GM12878 (cell line): ENCODE results near the gene GRIN3A. TPM values are rescaled to one million over a fixed set of nuclear protein-coding genes. Genes with fewer than 3 reads are reported as not detected.

ENCODE experiments used
- ATAC-seq: fragments of 200-7000 bp; cut with Tn5 transposase; 3 replicates; pipeline ENCODE4 v1.9.1; 2020; ENCODE audit warnings: mild to moderate bottlenecking, moderate library complexity
- BruUV-seq: library from RNA; stranded (reverse); fragments of 400-500 nt; replicated peaks from 2 replicates; lab custom pipeline; 2021; lab: Mats Ljungman, UMichigan
- CTCF ChIA-PET: fragments of 300-600 bp; sonication (Branson Sonifier 250); formaldehyde crosslinking; extraction: SDS; loops from one replicate; lab custom pipeline; 2021; ENCODE audit warnings: inconsistent platforms; lab: Yijun Ruan, JAX
- POLR2A ChIA-PET: fragments of 350-600 bp; formaldehyde crosslinking; extraction: SDS; loops from one replicate; lab custom pipeline; 2021; ENCODE audit warnings: inconsistent platforms; lab: Charles Lee
- RAD21 ChIA-PET: fragments of 300-600 bp; sonication (Branson Sonifier 250); formaldehyde crosslinking; loops from one replicate; lab custom pipeline; 2023; ENCODE audit warnings: antibody characterized with exemption; ENCODE audit not compliant: unreplicated experiment; lab: Charles Lee
- SMC1A ChIA-PET: fragments of 300-600 bp; sonication (Branson Sonifier 250); formaldehyde crosslinking; loops from one replicate; lab custom pipeline; 2023; ENCODE audit not compliant: unreplicated experiment, uncharacterized antibody; lab: Charles Lee
- DNase-seq: peaks from one replicate; pipeline ENCODE4 v3.0.0-alpha.2; 2011; ENCODE audit warnings: low read depth, low spot score
- FAIRE-seq: peaks from 3 replicates; lab custom pipeline; 2011; peaks lifted over from hg19 to GRCh38; lab: Jason Lieb, UNC
- H2AFZ ChIP-seq: 2 replicates; pipeline ENCODE4 v1.6.0; 2011; ENCODE audit warnings: low read depth, low read length, control low read depth; ENCODE audit not compliant: control insufficient read depth
- H3K27ac ChIP-seq: 2 replicates; pipeline ENCODE4 v1.5.1; 2011; ENCODE audit warnings: control low read depth; ENCODE audit not compliant: control insufficient read depth, insufficient read depth
- H3K27me3 ChIP-seq, 2 experiments: replicated peaks in 1 of 2; 2 replicates each; pipeline versions ENCODE4 v1.6.0 to v1.6.1; 2011; ENCODE audit warnings: low read length in 1 of 2; ENCODE audit not compliant: control insufficient read depth in 2 of 2, insufficient read depth in 2 of 2
- H3K36me3 ChIP-seq, 2 experiments: 2 replicates each; pipeline ENCODE4 v1.5.1; 2011; ENCODE audit warnings: low read length in 1 of 2; ENCODE audit not compliant: control insufficient read depth in 2 of 2, insufficient read depth in 2 of 2
- H3K4me1 ChIP-seq: 2 replicates; pipeline ENCODE4 v1.6.1; 2011; ENCODE audit warnings: mild to moderate bottlenecking, low read length, moderate library complexity, mixed read lengths; ENCODE audit not compliant: control insufficient read depth, insufficient read depth
- H3K4me2 ChIP-seq: 2 replicates; pipeline ENCODE4 v1.6.0; 2011; ENCODE audit warnings: control low read depth; ENCODE audit not compliant: control insufficient read depth, insufficient read depth
- H3K4me3 ChIP-seq: fragments of 200-600 bp; sonication (generic); 2 replicates; pipeline ENCODE4 v1.5.1; 2016
- H3K79me2 ChIP-seq: 2 replicates; pipeline ENCODE4 v1.6.0; 2011; ENCODE audit warnings: low read length; ENCODE audit not compliant: control insufficient read depth, insufficient read depth
- H3K9ac ChIP-seq: 2 replicates; pipeline ENCODE4 v1.8.0; 2011; ENCODE audit warnings: low read length, control low read depth, mixed read lengths; ENCODE audit not compliant: control insufficient read depth, insufficient read depth
- H3K9me3 ChIP-seq: replicated peaks from 3 replicates; pipeline ENCODE4 v1.5.1; 2011; ENCODE audit warnings: mild to moderate bottlenecking, low read length; ENCODE audit not compliant: control insufficient read depth, insufficient read depth
- H4K20me1 ChIP-seq: 2 replicates; pipeline ENCODE4 v1.6.0; 2011; ENCODE audit not compliant: control insufficient read depth, insufficient read depth
- ASH2L ChIP-seq: fragments of 300-600, 200-600 bp; sonication (generic); IDR thresholded peaks from 2 replicates; pipeline ENCODE4 v1.6.1; 2017; ENCODE audit warnings: low read depth, mild to moderate bottlenecking, borderline replicate concordance
- BMI1 ChIP-seq: fragments of 450-650 bp; IDR thresholded peaks from 2 replicates; pipeline ENCODE4 v1.6.1; 2016; ENCODE audit warnings: mild to moderate bottlenecking, moderate library complexity, borderline replicate concordance
- E2F8 ChIP-seq: fragments of 450-650 bp; IDR thresholded peaks from 2 replicates; pipeline ENCODE4 v1.6.1; 2018; ENCODE audit warnings: mild to moderate bottlenecking, low read depth, moderate library complexity; ENCODE audit not compliant: partially characterized antibody
- EP300 ChIP-seq, 2 experiments: fragments of 150-350 bp in 1 of 2; IDR thresholded peaks; 2 replicates each; pipeline ENCODE4 v1.6.1; 2011 to 2012; ENCODE audit warnings: low read depth in 2 of 2, low read length in 2 of 2, borderline replicate concordance in 1 of 2, improper control_type of control experiment in 1 of 2, inconsistent platforms in 1 of 2; ENCODE audit not compliant: control insufficient read depth in 1 of 2
- KAT2A ChIP-seq: conservative IDR thresholded peaks from 2 replicates; pipeline ENCODE4 v1.6.1; 2011; ENCODE audit warnings: low read depth, low read length; ENCODE audit not compliant: control insufficient read depth
- MLLT1 ChIP-seq: fragments of 450-650 bp; IDR thresholded peaks from 2 replicates; pipeline ENCODE4 v1.6.1; 2016; ENCODE audit warnings: mild to moderate bottlenecking
- NBN ChIP-seq: fragments of 450-650 bp; IDR thresholded peaks from 2 replicates; pipeline ENCODE4 v1.6.1; 2016
- RELB ChIP-seq: fragments of 450-650 bp; IDR thresholded peaks from 2 replicates; pipeline ENCODE4 v1.6.1; 2017; ENCODE audit warnings: low read depth, mild to moderate bottlenecking, moderate library complexity
- SIN3A ChIP-seq: IDR thresholded peaks from 2 replicates; pipeline ENCODE4 v1.6.1; 2012; ENCODE audit warnings: low read depth, low read length, improper control_type of control experiment
- SPI1 ChIP-seq: IDR thresholded peaks from 2 replicates; pipeline ENCODE4 v1.6.1; 2011; ENCODE audit warnings: low read depth, mild to moderate bottlenecking, low read length, moderate library complexity, borderline replicate concordance; ENCODE audit not compliant: insufficient read depth
- ZNF622 ChIP-seq: fragments of 450-650 bp; IDR thresholded peaks from 2 replicates; pipeline ENCODE4 v1.6.1; 2017; ENCODE audit warnings: mild to moderate bottlenecking, inconsistent platforms
- WGBS: methylation state at CpG from one replicate; pipeline ENCODE4 v1.1.6; 2016; ENCODE audit warnings: low lambda C conversion rate; ENCODE audit not compliant: insufficient replicate concordance, insufficient coverage; ENCODE audit errors: missing lambda C conversion rate; 5-methylcytosine and 5-hydroxymethylcytosine counted together
- in situ Hi-C: fragments of 300-500 bp; cut with MboI; formaldehyde crosslinking; loops from 9 replicates; pipeline ENCODE4 v1.14.3; 2018; ENCODE audit warnings: mixed read lengths
- intact Hi-C: fragments of 100-400 bp; cut with micrococcal nuclease; formaldehyde crosslinking; loops from one replicate; pipeline ENCODE4 v1.14.2; 2022; ENCODE audit not compliant: unreplicated experiment
- polyA plus RNA-seq, 11 experiments: library from polyadenylated mRNA; depleted of rRNA in 4 of 11; unstranded in 6 of 11; stranded (reverse) in 5 of 11; fragments of >200 nt; fragmentation: Nextera tagmentation in 4 of 11; fragmentation: Illumina TruSeq in 1 of 11; extraction: Ambion mirVana in 4 of 11; extraction: Trizol in 1 of 11; gene quantifications; 1 replicate in 1 of 11; 2 replicates in 10 of 11; pipeline versions ENCODE4 v1.2.1 to v1.2.3, GENCODE V29; 2011 to 2016; ENCODE audit warnings: inconsistent platforms in 2 of 11, missing spikeins in 2 of 11, low read depth in 1 of 11
- total RNA-seq, 4 experiments: library from RNA; depleted of rRNA in 3 of 4; stranded (reverse); fragments of >200 nt in 3 of 4; fragmentation: Illumina TruSeq in 1 of 4; extraction: Trizol in 1 of 4; gene quantifications; 2 replicates each; pipeline versions ENCODE4 v1.2.1 to v1.2.3, GENCODE V29; 2013 to 2021

The GRIN3A gene
- total and polyA plus RNA-seq, 10 of the 15 experiments (the other 5 are each of a cell fraction or from before 2014, with no cell fraction given) = 0.03 to 0.05 (median 0.04) TPM; not detected in 7

GRCh38 chr9:101716629-101717028 lies 21.8 kb downstream of the GRIN3A start:
- no peak for DNase-seq
- H3K9me3 ChIP-seq = no peaks in the 10 kb centered on the region
- no peaks in the 10 kb centered on the region for H3K27me3 ChIP-seq
- H4K20me1 ChIP-seq = no peaks in the 10 kb centered on the region
- POLR2A ChIA-PET = no interaction called here
- no peak overlapping the region for H3K27ac ChIP-seq
- FAIRE-seq = no peak
- no peak overlapping the region for H3K4me2 ChIP-seq
- no peak for ATAC-seq
- intact Hi-C loops (no loop called here), in situ Hi-C loops (no loop called here)
- TF ChIP-seq NBN (no peak), KAT2A (no peak), EP300 (IDR thresholded peaks at IDR 0.05; ENCODE audit: borderline replicate concordance in 1 of 2, control insufficient read depth in 1 of 2, low read depth in 2 of 2, low read length in 2 of 2) (no peak), E2F8 (no peak), SIN3A (no peak), BMI1 (no peak), MLLT1 (no peak), ASH2L (no peak), ZNF622 (no peak), RELB (no peak), SPI1 (no peak)
- no TSS peak for BruUV-seq
- H3K36me3 ChIP-seq = no peaks in the 10 kb centered on the region
- no peak overlapping the region for H2AFZ ChIP-seq
- 0% methylated on average over 2 of the region's 2 CpGs for WGBS
- SMC1A ChIA-PET = interaction anchor here (0.6 kb wide), 1 partner anchor 901 kb away, joined by 3 read pairs; no protein-coding TSS in a partner anchor
- H3K9ac ChIP-seq = no peak overlapping the region
- RAD21 ChIA-PET = no interaction called here
- H3K4me3 ChIP-seq = no peak overlapping the region
- H3K4me1 ChIP-seq = no peaks in the 10 kb centered on the region
- CTCF ChIA-PET = interaction anchor here (1.2 kb wide), 1 partner anchor 10 kb away, joined by 3 read pairs; no protein-coding TSS in a partner anchor
- H3K79me2 ChIP-seq = no peaks in the 10 kb centered on the region
